HCT116 (cell line): ENCODE results near the gene TUNAR. TPM values are rescaled to one million over a fixed set of nuclear protein-coding genes. Genes with fewer than 3 reads are reported as not detected.

Experiments
- ATAC-seq: fragments of 200-7000 bp; cut with Tn5 transposase; 2 replicates; pipeline ENCODE4 v1.9.1; 2020; ENCODE audit warnings: mild to moderate bottlenecking, moderate library complexity
- BruUV-seq: library from RNA; stranded (reverse); fragments of 400-500 nt; replicated peaks from 2 replicates; lab custom pipeline; 2021; lab: Mats Ljungman, UMichigan
- CTCF ChIA-PET: fragments of 300-600 bp; sonication (Branson Sonifier 250); formaldehyde crosslinking; loops from one replicate; lab custom pipeline; 2021; ENCODE audit warnings: antibody characterized with exemption; lab: Charles Lee
- POLR2A ChIA-PET: fragments of 300-600, 350-600 bp; sonication (Branson Sonifier 250); formaldehyde crosslinking; loops from one replicate; lab custom pipeline; 2021; ENCODE audit warnings: antibody characterized with exemption; lab: Charles Lee
- RAD21 ChIA-PET, 2 experiments: fragments of 300-600 bp; sonication (Branson Sonifier 250); formaldehyde crosslinking; loops; one replicate each; lab custom pipeline; 2023; ENCODE audit warnings: low total read pairs in 2 of 2; ENCODE audit not compliant: uncharacterized antibody in 2 of 2, unreplicated experiment in 2 of 2, low non-redundant PET in 1 of 2; lab: Charles Lee
- DNase-seq: peaks from one replicate; pipeline ENCODE4 v3.0.0-alpha.2; 2010; ENCODE audit warnings: low read depth, low spot score
- H2AFZ ChIP-seq: fragments of 200-600 bp; shearing (Covaris generic), sonication (generic); 2 replicates; pipeline ENCODE4 v1.6.1; 2017; ENCODE audit warnings: low read depth, mixed run types, mixed read lengths, antibody characterized with exemption, low read length; ENCODE audit not compliant: poor library complexity, severe bottlenecking
- H3K27ac ChIP-seq: 2 replicates; pipeline ENCODE4 v1.5.1; 2012; ENCODE audit warnings: low read depth, low read length
- H3K27me3 ChIP-seq: fragments of 200-600 bp; sonication (generic); 2 replicates; pipeline ENCODE4 v1.6.1; 2016; ENCODE audit warnings: mixed run types, low read length, mixed read lengths; ENCODE audit not compliant: insufficient read depth
- H3K36me3 ChIP-seq, 2 experiments: fragments of 200-500 bp in 1 of 2; fragments of 200-600 bp in 1 of 2; sonication (Bioruptor generic) in 1 of 2; sonication (generic) in 1 of 2; 2 replicates each; pipeline versions ENCODE4 v1.5.1 to v1.6.1; 2014 to 2016; ENCODE audit warnings: low read length in 2 of 2, inconsistent platforms in 1 of 2, mixed read lengths in 1 of 2, mixed run types in 1 of 2; ENCODE audit not compliant: insufficient read depth in 2 of 2, control insufficient read depth in 1 of 2
- H3K4me1 ChIP-seq, 2 experiments: fragments of 200-600 bp in 1 of 2; sonication (generic) in 1 of 2; 2 replicates each; pipeline versions ENCODE4 v1.5.1 to v1.6.1; 2012 to 2017; ENCODE audit warnings: low read length in 2 of 2, inconsistent platforms in 1 of 2, mild to moderate bottlenecking in 1 of 2, mixed read lengths in 1 of 2, mixed run types in 1 of 2, moderate library complexity in 1 of 2; ENCODE audit not compliant: insufficient read depth in 2 of 2, control insufficient read depth in 1 of 2
- H3K4me2 ChIP-seq: fragments of 200-600 bp; sonication (generic); 2 replicates; pipeline ENCODE4 v1.6.1; 2017; ENCODE audit warnings: mixed run types, low read length, mixed read lengths
- H3K4me3 ChIP-seq, 2 experiments: fragments of 200-600 bp in 1 of 2; sonication (generic) in 1 of 2; replicated peaks in 1 of 2; 2 replicates each; pipeline ENCODE4 v1.5.1; 2011 to 2016; ENCODE audit warnings: low read length in 2 of 2, control low read depth in 1 of 2, low read depth in 1 of 2, mild to moderate bottlenecking in 1 of 2, mixed read lengths in 1 of 2, mixed run types in 1 of 2
- H3K79me2 ChIP-seq: fragments of 200-600 bp; sonication (generic); 2 replicates; pipeline ENCODE4 v1.6.1; 2017; ENCODE audit warnings: mild to moderate bottlenecking, mixed run types, low read length, moderate library complexity, mixed read lengths; ENCODE audit not compliant: insufficient read depth
- H3K9ac ChIP-seq: fragments of 200-600 bp; sonication (generic); 2 replicates; pipeline ENCODE4 v1.6.1; 2016; ENCODE audit warnings: low read length, mixed read lengths
- H3K9me2 ChIP-seq: fragments of 200-600 bp; sonication (generic), shearing (Covaris generic); 2 replicates; pipeline ENCODE4 v1.6.1; 2017; ENCODE audit warnings: mixed run types, mild to moderate bottlenecking, moderate library complexity; ENCODE audit not compliant: insufficient read depth
- H3K9me3 ChIP-seq, 2 experiments: fragments of 200-500 bp in 1 of 2; fragments of 200-600 bp in 1 of 2; sonication (Bioruptor generic) in 1 of 2; sonication (generic) in 1 of 2; 2 replicates each; pipeline ENCODE4 v1.6.1; 2014 to 2017; ENCODE audit warnings: low read length in 2 of 2, mixed read lengths in 2 of 2, inconsistent platforms in 1 of 2, low read depth in 1 of 2, mild to moderate bottlenecking in 1 of 2, mixed run types in 1 of 2, moderate library complexity in 1 of 2; ENCODE audit not compliant: control insufficient read depth in 1 of 2, insufficient read depth in 1 of 2
- H4K20me1 ChIP-seq: fragments of 200-600 bp; sonication (generic), shearing (Covaris generic); 2 replicates; pipeline ENCODE4 v1.6.1; 2017; ENCODE audit warnings: mixed run types, mild to moderate bottlenecking, moderate library complexity; ENCODE audit not compliant: insufficient read depth
- CBX3 ChIP-seq: IDR thresholded peaks from 2 replicates; pipeline ENCODE4 v1.6.1; 2012; ENCODE audit warnings: low read depth
- CTCF ChIP-seq, 3 experiments: fragments of 200-600 bp in 1 of 3; sonication (generic) in 1 of 3; IDR thresholded peaks in 2 of 3; conservative IDR thresholded peaks in 1 of 3; 2 replicates each; pipeline ENCODE4 v1.5.1; 2012 to 2017; ENCODE audit warnings: low read depth in 2 of 3, low read length in 2 of 3, antibody characterized with exemption in 1 of 3, borderline replicate concordance in 1 of 3, control low read depth in 1 of 3, mild to moderate bottlenecking in 1 of 3, mixed read lengths in 1 of 3, mixed run types in 1 of 3, moderate library complexity in 1 of 3; ENCODE audit not compliant: insufficient read depth in 1 of 3
- EGR1 ChIP-seq: IDR thresholded peaks from 2 replicates; pipeline ENCODE4 v1.6.1; 2012; ENCODE audit warnings: low read depth
- POLR2A ChIP-seq: IDR thresholded peaks from 2 replicates; pipeline ENCODE4 v1.7.0; 2011; ENCODE audit warnings: borderline replicate concordance; ENCODE audit not compliant: insufficient read depth, insufficient read length; ENCODE audit errors: extremely low read depth
- RAD21 ChIP-seq: IDR thresholded peaks from 2 replicates; pipeline ENCODE4 v1.6.1; 2012; ENCODE audit warnings: low read depth, mild to moderate bottlenecking
- YY1 ChIP-seq: IDR thresholded peaks from 2 replicates; pipeline ENCODE4 v1.6.1; 2011; ENCODE audit warnings: low read length, low read depth, moderate library complexity, mild to moderate bottlenecking; ENCODE audit not compliant: insufficient replicate concordance; ENCODE audit errors: extremely low read depth
- intact Hi-C: fragments of 100-400 bp; cut with micrococcal nuclease; formaldehyde crosslinking; loops from 2 replicates; pipeline ENCODE4 v1.10.0; 2022
- total RNA-seq: library from RNA; stranded (reverse); gene quantifications from one replicate; pipeline ENCODE4 v1.2.1, GENCODE V29; 2021; ENCODE audit not compliant: unreplicated experiment
- TF ChIP-seq, protein P1 (sequence below): IDR thresholded peaks from 2 replicates; pipeline ENCODE4 v1.6.1; 2012; ENCODE audit warnings: low read depth
- TF ChIP-seq, protein P2 (sequence below): IDR thresholded peaks from 2 replicates; pipeline ENCODE4 v1.6.1; 2011; ENCODE audit warnings: mild to moderate bottlenecking, low read length, moderate library complexity; ENCODE audit not compliant: insufficient replicate concordance; ENCODE audit errors: extremely low read depth

TUNAR gene
- total RNA-seq, 1 experiment from 2014 or later = not detected

DNA sequence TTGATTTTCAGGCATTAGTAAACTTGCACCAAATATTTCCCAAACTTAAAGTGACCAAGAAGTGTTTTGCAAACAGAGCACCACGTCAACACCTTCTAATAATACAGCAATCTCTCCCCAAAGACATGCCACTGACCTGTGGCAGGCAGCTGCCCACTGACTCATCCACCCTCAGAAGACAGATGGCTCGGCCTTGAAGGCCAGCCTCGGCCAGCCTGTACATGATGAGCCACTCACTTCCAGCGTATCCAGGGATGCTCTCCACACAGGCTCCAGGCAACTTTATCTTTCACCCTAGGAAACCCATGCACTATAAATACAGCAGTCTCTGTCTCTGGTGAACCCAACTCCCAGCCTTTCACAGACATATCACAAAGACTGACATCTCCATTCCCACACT is 62.7 kb downstream of the TUNAR start:
- Histone ChIP-seq H3K4me3 (no peak overlapping the region), H3K9me2 (no peaks in the 10 kb centered on the region), H3K27ac (no peak overlapping the region), H3K4me2 (no peak overlapping the region), H3K27me3 (0 out of 2 replicates have a peak, but pooled peaks cover 4% of the 10 kb centered on the region), H3K79me2 (no peaks in the 10 kb centered on the region), H3K4me1 (no peaks in the 10 kb centered on the region), H3K9me3 (no peaks in the 10 kb centered on the region), H2AFZ (no peak overlapping the region), H3K9ac (no peak overlapping the region), H4K20me1 (no peaks in the 10 kb centered on the region), H3K36me3 (no peaks in the 10 kb centered on the region)
- RAD21 ChIA-PET = no interaction called here
- POLR2A ChIA-PET = no interaction called here
- intact Hi-C loops = no loop called here
- no peak for DNase-seq
- no TSS peak for BruUV-seq
- ATAC-seq = no peak
- CTCF ChIA-PET = no interaction called here
- TF ChIP-seq CBX3 (no peak), RAD21 (no peak)
- TF ChIP-seq, protein P1, sequence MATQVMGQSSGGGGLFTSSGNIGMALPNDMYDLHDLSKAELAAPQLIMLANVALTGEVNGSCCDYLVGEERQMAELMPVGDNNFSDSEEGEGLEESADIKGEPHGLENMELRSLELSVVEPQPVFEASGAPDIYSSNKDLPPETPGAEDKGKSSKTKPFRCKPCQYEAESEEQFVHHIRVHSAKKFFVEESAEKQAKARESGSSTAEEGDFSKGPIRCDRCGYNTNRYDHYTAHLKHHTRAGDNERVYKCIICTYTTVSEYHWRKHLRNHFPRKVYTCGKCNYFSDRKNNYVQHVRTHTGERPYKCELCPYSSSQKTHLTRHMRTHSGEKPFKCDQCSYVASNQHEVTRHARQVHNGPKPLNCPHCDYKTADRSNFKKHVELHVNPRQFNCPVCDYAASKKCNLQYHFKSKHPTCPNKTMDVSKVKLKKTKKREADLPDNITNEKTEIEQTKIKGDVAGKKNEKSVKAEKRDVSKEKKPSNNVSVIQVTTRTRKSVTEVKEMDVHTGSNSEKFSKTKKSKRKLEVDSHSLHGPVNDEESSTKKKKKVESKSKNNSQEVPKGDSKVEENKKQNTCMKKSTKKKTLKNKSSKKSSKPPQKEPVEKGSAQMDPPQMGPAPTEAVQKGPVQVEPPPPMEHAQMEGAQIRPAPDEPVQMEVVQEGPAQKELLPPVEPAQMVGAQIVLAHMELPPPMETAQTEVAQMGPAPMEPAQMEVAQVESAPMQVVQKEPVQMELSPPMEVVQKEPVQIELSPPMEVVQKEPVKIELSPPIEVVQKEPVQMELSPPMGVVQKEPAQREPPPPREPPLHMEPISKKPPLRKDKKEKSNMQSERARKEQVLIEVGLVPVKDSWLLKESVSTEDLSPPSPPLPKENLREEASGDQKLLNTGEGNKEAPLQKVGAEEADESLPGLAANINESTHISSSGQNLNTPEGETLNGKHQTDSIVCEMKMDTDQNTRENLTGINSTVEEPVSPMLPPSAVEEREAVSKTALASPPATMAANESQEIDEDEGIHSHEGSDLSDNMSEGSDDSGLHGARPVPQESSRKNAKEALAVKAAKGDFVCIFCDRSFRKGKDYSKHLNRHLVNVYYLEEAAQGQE = no peak

- Histone ChIP-seq H3K79me2 (no peaks in the 10 kb centered on the region), H3K36me3 (no peaks in the 10 kb centered on the region), H3K9ac (no peak overlapping the region), H3K4me2 (no peak overlapping the region), H3K9me3 (no peaks in the 10 kb centered on the region), H2AFZ (no peak overlapping the region), H3K4me3 (no peak overlapping the region), H3K27me3 (0 out of 2 replicates have a peak, but pooled peaks cover 5% of the 10 kb centered on the region), H3K27ac (no peak overlapping the region), H3K9me2 (no peaks in the 10 kb centered on the region), H3K4me1 (no peaks in the 10 kb centered on the region), H4K20me1 (no peaks in the 10 kb centered on the region)
- DNase-seq = no peak
- POLR2A ChIA-PET = no interaction called here
- intact Hi-C loops = loop anchor here (10.0 kb wide), 1 partner anchor 147 kb away; no protein-coding TSS in a partner anchor
- RAD21 ChIA-PET = no interaction called here
- no peak for ATAC-seq
- no TSS peak for BruUV-seq
- CTCF ChIA-PET = no interaction called here
- TF ChIP-seq, protein P2, sequence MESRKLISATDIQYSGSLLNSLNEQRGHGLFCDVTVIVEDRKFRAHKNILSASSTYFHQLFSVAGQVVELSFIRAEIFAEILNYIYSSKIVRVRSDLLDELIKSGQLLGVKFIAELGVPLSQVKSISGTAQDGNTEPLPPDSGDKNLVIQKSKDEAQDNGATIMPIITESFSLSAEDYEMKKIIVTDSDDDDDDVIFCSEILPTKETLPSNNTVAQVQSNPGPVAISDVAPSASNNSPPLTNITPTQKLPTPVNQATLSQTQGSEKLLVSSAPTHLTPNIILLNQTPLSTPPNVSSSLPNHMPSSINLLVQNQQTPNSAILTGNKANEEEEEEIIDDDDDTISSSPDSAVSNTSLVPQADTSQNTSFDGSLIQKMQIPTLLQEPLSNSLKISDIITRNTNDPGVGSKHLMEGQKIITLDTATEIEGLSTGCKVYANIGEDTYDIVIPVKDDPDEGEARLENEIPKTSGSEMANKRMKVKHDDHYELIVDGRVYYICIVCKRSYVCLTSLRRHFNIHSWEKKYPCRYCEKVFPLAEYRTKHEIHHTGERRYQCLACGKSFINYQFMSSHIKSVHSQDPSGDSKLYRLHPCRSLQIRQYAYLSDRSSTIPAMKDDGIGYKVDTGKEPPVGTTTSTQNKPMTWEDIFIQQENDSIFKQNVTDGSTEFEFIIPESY = no peak
- TF ChIP-seq EGR1 (no peak), CBX3 (no peak), YY1 (no peak), POLR2A (no peak), CTCF (IDR thresholded peaks at IDR 0.05 in 2 of 3, conservative IDR thresholded peaks at IDR 0.05 in 1 of 3; ENCODE audit: borderline replicate concordance in 1 of 3, insufficient read depth in 1 of 3, low read depth in 2 of 3, low read length in 2 of 3) (no peak)
Measured at GRCh38 chr14:95941897-95942296, 65.3 kb downstream of the TUNAR start.
